NT2/D1 (cell line): ENCODE results near the gene SSH2.

Experiments
- DNase-seq: peaks from one replicate; pipeline ENCODE4 v3.0.0-alpha.2; 2011; ENCODE audit warnings: low read depth, low spot score
- H3K27me3 ChIP-seq: 2 replicates; pipeline ENCODE4 v1.6.0; 2011; ENCODE audit warnings: mild to moderate bottlenecking; ENCODE audit not compliant: insufficient read length, insufficient read depth
- H3K36me3 ChIP-seq: 2 replicates; pipeline ENCODE4 v1.6.1; 2011; ENCODE audit warnings: mild to moderate bottlenecking, low read length, mixed read lengths; ENCODE audit not compliant: insufficient read depth, insufficient read length
- H3K4me1 ChIP-seq: 2 replicates; pipeline ENCODE4 v1.5.1; 2011; ENCODE audit not compliant: insufficient read depth, insufficient read length
- H3K4me3 ChIP-seq: 2 replicates; pipeline ENCODE4 v1.5.1; 2011; ENCODE audit warnings: low read depth; ENCODE audit not compliant: insufficient read length
- H3K9ac ChIP-seq: 2 replicates; pipeline ENCODE4 v1.6.0; 2011; ENCODE audit warnings: low read depth; ENCODE audit not compliant: insufficient read length
- H3K9me3 ChIP-seq: 2 replicates; pipeline ENCODE4 v1.5.1; 2011; ENCODE audit warnings: mild to moderate bottlenecking, low read length; ENCODE audit not compliant: insufficient read depth
- SUZ12 ChIP-seq: IDR thresholded peaks from 2 replicates; pipeline ENCODE4 v1.6.1; 2011; ENCODE audit not compliant: insufficient read length, insufficient read depth; ENCODE audit errors: extremely low read depth
- YY1 ChIP-seq: IDR thresholded peaks from 2 replicates; pipeline ENCODE4 v1.6.1; 2011; ENCODE audit not compliant: insufficient read length, insufficient read depth
- ZNF274 ChIP-seq: IDR thresholded peaks from 2 replicates; pipeline ENCODE4 v1.6.1; 2011; ENCODE audit warnings: mild to moderate bottlenecking, low read depth, low read length

SSH2 gene

GRCh38 chr17:29650396-29650795, 279.6 kb downstream of the SSH2 start:
- Histone ChIP-seq H3K9me3 (no peaks in the 10 kb centered on the region), H3K4me1 (no peaks in the 10 kb centered on the region), H3K9ac (no peak overlapping the region), H3K4me3 (no peak overlapping the region), H3K27me3 (no peaks in the 10 kb centered on the region), H3K36me3 (peaks cover 8% of the 10 kb centered on the region)
- no peak for DNase-seq
- no peak for TF ChIP-seq SUZ12
- TF ChIP-seq ZNF274, result no peak
- TF ChIP-seq YY1, result no peak

GRCh38 chr17:29649359-29649758, 280.7 kb downstream of the SSH2 start:
- no peak for TF ChIP-seq SUZ12
- no peak for TF ChIP-seq YY1
- TF ChIP-seq ZNF274, result no peak
- H3K36me3 ChIP-seq, result peaks cover 8% of the 10 kb centered on the region
- no peak for DNase-seq
- no peak overlapping the region for H3K9ac ChIP-seq
- no peak overlapping the region for H3K4me3 ChIP-seq
- no peaks in the 10 kb centered on the region for H3K4me1 ChIP-seq
- H3K9me3 ChIP-seq, result no peaks in the 10 kb centered on the region
- H3K27me3 ChIP-seq, result no peaks in the 10 kb centered on the region

GRCh38 chr17:29648005-29648404, 282.0 kb downstream of the SSH2 start:
- no peak for TF ChIP-seq YY1

GRCh38 chr17:29645515-29646051, 284.4 kb downstream of the SSH2 start:
- Histone ChIP-seq H3K9me3 (no peaks in the 10 kb centered on the region), H3K36me3 (peaks cover 8% of the 10 kb centered on the region), H3K4me3 (no peak overlapping the region), H3K4me1 (peaks cover 2% of the 10 kb centered on the region), H3K9ac (no peak overlapping the region), H3K27me3 (no peaks in the 10 kb centered on the region)
- no peak for DNase-seq
- TF ChIP-seq SUZ12 (no peak), YY1 (no peak), ZNF274 (no peak)

More at GRCh38 chr17:29648005-29648404, 282.0 kb downstream of the SSH2 start:
- H3K4me3 ChIP-seq, result no peak overlapping the region
- H3K4me1 ChIP-seq, result no peaks in the 10 kb centered on the region
- H3K9ac ChIP-seq, result no peak overlapping the region
- no peak for DNase-seq
- peaks cover 8% of the 10 kb centered on the region for H3K36me3 ChIP-seq
- no peaks in the 10 kb centered on the region for H3K9me3 ChIP-seq
- H3K27me3 ChIP-seq, result no peaks in the 10 kb centered on the region

- TF ChIP-seq YY1 (no peak), SUZ12 (no peak), ZNF274 (no peak)
- no peaks in the 10 kb centered on the region for H3K9me3 ChIP-seq
- H3K27me3 ChIP-seq, result no peaks in the 10 kb centered on the region
- no peak overlapping the region for H3K4me3 ChIP-seq
- H3K9ac ChIP-seq, result no peak overlapping the region
- H3K4me1 ChIP-seq, result peaks cover 2% of the 10 kb centered on the region
- H3K36me3 ChIP-seq, result peaks cover 3% of the 10 kb centered on the region
- no peak for DNase-seq
These were observed 286.2 kb downstream of the SSH2 start for GRCh38 chr17:29643817-29644160.

- H3K4me1 ChIP-seq, result peaks cover 2% of the 10 kb centered on the region
- TF ChIP-seq SUZ12 (no peak), ZNF274 (no peak), YY1 (no peak)
These were observed 287.8 kb downstream of the SSH2 start for GRCh38 chr17:29642171-29642611.

GRCh38 chr17:29640981-29641642, 288.9 kb downstream of the SSH2 start:
- Histone ChIP-seq H3K27me3 (no peaks in the 10 kb centered on the region), H3K9me3 (no peaks in the 10 kb centered on the region), H3K4me1 (peaks cover 2% of the 10 kb centered on the region), H3K36me3 (peaks cover 5% of the 10 kb centered on the region), H3K4me3 (no peak overlapping the region), H3K9ac (no peak overlapping the region)
- no peak for DNase-seq
- TF ChIP-seq ZNF274, result no peak
- TF ChIP-seq SUZ12, result no peak
- TF ChIP-seq YY1, result no peak

More at GRCh38 chr17:29642171-29642611, 287.8 kb downstream of the SSH2 start:
- no peaks in the 10 kb centered on the region for H3K36me3 ChIP-seq
- H3K4me3 ChIP-seq, result no peak overlapping the region
- H3K9me3 ChIP-seq, result no peaks in the 10 kb centered on the region
- no peak overlapping the region for H3K9ac ChIP-seq
- DNase-seq, result no peak
- H3K27me3 ChIP-seq, result no peaks in the 10 kb centered on the region
